Nephron progenitor cell (in vitro differentiated cells): ENCODE results near the gene EPHB1.

Experiments
- DNase-seq: peaks from one replicate; pipeline ENCODE4 v3.0.0; 2021
- H3K27ac Mint-ChIP-seq: 2 replicates; pipeline ENCODE4 v1.8.0; 2021; ENCODE audit warnings: mild to moderate bottlenecking, moderate library complexity, mixed read lengths
- H3K27me3 Mint-ChIP-seq: 2 replicates; pipeline ENCODE4 v1.8.0; 2021; ENCODE audit warnings: mild to moderate bottlenecking, low read depth, mixed read lengths; ENCODE audit not compliant: poor library complexity
- H3K36me3 Mint-ChIP-seq: 2 replicates; pipeline ENCODE4 v1.8.0; 2021; ENCODE audit warnings: low read depth, mixed read lengths
- H3K4me1 Mint-ChIP-seq: 2 replicates; pipeline ENCODE4 v1.8.0; 2021; ENCODE audit warnings: mixed read lengths
- H3K4me3 Mint-ChIP-seq: 2 replicates; pipeline ENCODE4 v1.8.0; 2021; ENCODE audit warnings: mild to moderate bottlenecking, moderate library complexity, mixed read lengths
- H3K9me3 Mint-ChIP-seq: 2 replicates; pipeline ENCODE4 v1.8.0; 2021; ENCODE audit warnings: mild to moderate bottlenecking, moderate library complexity, mixed read lengths
- CTCF ChIP-seq: fragments of 200-600 bp; sonication (generic); IDR thresholded peaks from 2 replicates; pipeline ENCODE4 v1.5.0; 2021; ENCODE audit warnings: antibody characterized with exemption

EPHB1 gene

GRCh38 chr3:134794950-134795745, at the start of gene EPHB1:
Gene EPHB1 (plus strand): TSS chr3:134795260.
- no peaks in the 10 kb centered on the region for H3K36me3 Mint-ChIP-seq
- H3K4me3 Mint-ChIP-seq = peak within 1 kb of the TSS; percentile 93
- peaks cover 32% of the 10 kb centered on the region for H3K4me1 Mint-ChIP-seq
- no peaks in the 10 kb centered on the region for H3K9me3 Mint-ChIP-seq
- DNase-seq = peak; percentile 90
- TF ChIP-seq CTCF = peak; percentile 90
- H3K27ac Mint-ChIP-seq = peak within 1 kb of the TSS; percentile 37
- H3K27me3 Mint-ChIP-seq = peaks cover 87% of the 10 kb centered on the region

- Mint-ChIP-seq H3K4me3 (no peak overlapping the region), H3K4me1 (no peaks in the 10 kb centered on the region), H3K9me3 (peaks cover 5% of the 10 kb centered on the region), H3K27me3 (peaks cover 33% of the 10 kb centered on the region), H3K27ac (no peak overlapping the region), H3K36me3 (no peaks in the 10 kb centered on the region)
- DNase-seq = no peak
- TF ChIP-seq CTCF = no peak
Measured at GRCh38 chr3:134748698-134749097, 46.4 kb upstream of the EPHB1 start.

GRCh38 chr3:134749174-134749573, 45.9 kb upstream of the EPHB1 start:
- Mint-ChIP-seq H3K27me3 (peaks cover 33% of the 10 kb centered on the region), H3K4me3 (no peak overlapping the region), H3K27ac (no peak overlapping the region), H3K9me3 (peaks cover 5% of the 10 kb centered on the region), H3K36me3 (no peaks in the 10 kb centered on the region), H3K4me1 (no peaks in the 10 kb centered on the region)
- no peak for DNase-seq
- no peak for TF ChIP-seq CTCF

- H3K4me3 Mint-ChIP-seq = no peak overlapping the region
- no peak for DNase-seq
- H3K27me3 Mint-ChIP-seq = peaks cover 36% of the 10 kb centered on the region
- peaks cover 5% of the 10 kb centered on the region for H3K9me3 Mint-ChIP-seq
- no peak for TF ChIP-seq CTCF
- H3K27ac Mint-ChIP-seq = no peak overlapping the region
- no peaks in the 10 kb centered on the region for H3K36me3 Mint-ChIP-seq
- no peaks in the 10 kb centered on the region for H3K4me1 Mint-ChIP-seq
Measured at GRCh38 chr3:134749802-134750553, 45.1 kb upstream of the EPHB1 start.

GRCh38 chr3:134751831-134752230, 43.2 kb upstream of the EPHB1 start:
- no peak overlapping the region for H3K27ac Mint-ChIP-seq
- H3K4me3 Mint-ChIP-seq = no peak overlapping the region
- H3K27me3 Mint-ChIP-seq = peaks cover 46% of the 10 kb centered on the region
- no peaks in the 10 kb centered on the region for H3K9me3 Mint-ChIP-seq
- H3K4me1 Mint-ChIP-seq = no peaks in the 10 kb centered on the region
- no peak for TF ChIP-seq CTCF
- DNase-seq = no peak
- no peaks in the 10 kb centered on the region for H3K36me3 Mint-ChIP-seq
